Transverse colon (tissue), 4 donors: ENCODE results near the gene PELI2. TPM values are rescaled to one million over a fixed set of nuclear protein-coding genes. Genes with fewer than 3 reads are reported as not detected.

Source experiments
- DNase-seq: peaks from one replicate; pipeline ENCODE4 v3.0.0-alpha.2; 2019
- H3K27ac ChIP-seq, 4 donors: fragments of 200-600 bp; sonication (generic); 2 replicates each; pipeline ENCODE4 v1.5.1; 2016 to 2018; ENCODE audit warnings: inconsistent platforms in 4 of 4
- H3K27me3 ChIP-seq: fragments of 200-600 bp; sonication (generic); 2 replicates; pipeline ENCODE4 v1.5.1; 2017; ENCODE audit warnings: inconsistent platforms
- H3K36me3 ChIP-seq, 4 donors: fragments of 200-600 bp; sonication (generic); 2 replicates each; pipeline ENCODE4 v1.5.1; 2017 to 2019; ENCODE audit warnings: inconsistent platforms in 4 of 4
- H3K4me1 ChIP-seq, 4 donors: fragments of 200-600 bp; sonication (generic); 2 replicates each; pipeline ENCODE4 v1.5.1; 2017 to 2020; ENCODE audit warnings: inconsistent platforms in 4 of 4
- H3K4me3 ChIP-seq, 4 donors: fragments of 200-600 bp; sonication (generic); 1 replicate in 1 of 4; 2 replicates in 3 of 4; pipeline versions ENCODE4 v1.5.1 to v1.6.1; 2017 to 2019; ENCODE audit warnings: inconsistent platforms in 4 of 4
- H3K9me3 ChIP-seq, 2 donors: fragments of 200-600 bp; sonication (generic); 2 replicates each; pipeline ENCODE4 v1.5.1; 2017 to 2019; ENCODE audit warnings: inconsistent platforms in 2 of 2
- EP300 ChIP-seq: sonication (generic); formaldehyde crosslinking; IDR thresholded peaks from one replicate; pipeline ENCODE4 v1.6.1; 2017; ENCODE audit warnings: antibody characterized with exemption, low read depth
- POLR2A ChIP-seq: fragments of 450-650 bp; IDR thresholded peaks from one replicate; pipeline ENCODE4 v1.6.1; 2016; ENCODE audit warnings: antibody characterized with exemption, mild to moderate bottlenecking, moderate library complexity
- POLR2AphosphoS5 ChIP-seq, 3 donors: sonication (generic); formaldehyde crosslinking; IDR thresholded peaks; one replicate each; pipeline ENCODE4 v1.6.1; 2016; ENCODE audit warnings: antibody characterized with exemption in 3 of 3
- WGBS, 2 donors: methylation state at CpG; one replicate each; pipeline ENCODE4 v1.1.5; 2018; ENCODE audit warnings: low coverage in 1 of 2; 5-methylcytosine and 5-hydroxymethylcytosine counted together
- in situ Hi-C, 4 donors: fragments of 200-750 bp; cut with MboI; loops; one replicate each; pipeline versions ENCODE4 v1.15.0 to v1.15.1; 2017; ENCODE audit warnings: low sequenced_read_pairs in 3 of 4, low pct_ligation_motif_present in 1 of 4, low pct_unique_long_range_greater_than_20kb in 1 of 4
- intact Hi-C: fragments of 100-400 bp; cut with DNase I; formaldehyde crosslinking; loops from one replicate; pipeline ENCODE4 v1.15.1; 2023; ENCODE audit warnings: low total_unique reads
- total RNA-seq, 4 donors: library from RNA; depleted of rRNA; stranded (reverse); fragments of >200 nt; gene quantifications; one replicate each; pipeline ENCODE4 v1.1.0, GENCODE V29; 2016
- TF ChIP-seq, protein P1 (sequence below), 5 experiments: fragments of 200-600 bp in 3 of 5; fragments of 450-650 bp in 2 of 5; sonication (generic) in 3 of 5; IDR thresholded peaks; 1 replicate in 2 of 5; 2 replicates in 3 of 5; pipeline ENCODE4 v1.5.1; 2016 to 2017; ENCODE audit warnings: antibody characterized with exemption in 5 of 5, inconsistent platforms in 3 of 5, mild to moderate bottlenecking in 2 of 5, moderate library complexity in 1 of 5

Gene PELI2
- total RNA-seq, 4 donors from 2014 or later, result 4.8 to 29.9 (median 14.7) TPM

GRCh38 chr14:56170028-56170427 lies 51.8 kb downstream of the PELI2 start:
- DNase-seq, result no peak
- Histone ChIP-seq H3K4me1 (peaks cover 0 to 9% (median 2%) of the 10 kb centered on the region in 4 donors), H3K9me3 (peaks cover 0 to 8% of the 10 kb centered on the region in 2 donors), H3K27ac (no peak overlapping the region), H3K4me3 (no peak overlapping the region), H3K27me3 (no peaks in the 10 kb centered on the region), H3K36me3 (no peaks in the 10 kb centered on the region)
- in situ Hi-C loops, result no loop called here
- WGBS, 2 donors, result 89 to 90% methylated on average over 2 to 6 of the region's 6 CpGs
- TF ChIP-seq EP300, result no peak
- no peak for TF ChIP-seq POLR2AphosphoS5 (IDR thresholded peaks at IDR 0.05)
- TF ChIP-seq, protein P1, sequence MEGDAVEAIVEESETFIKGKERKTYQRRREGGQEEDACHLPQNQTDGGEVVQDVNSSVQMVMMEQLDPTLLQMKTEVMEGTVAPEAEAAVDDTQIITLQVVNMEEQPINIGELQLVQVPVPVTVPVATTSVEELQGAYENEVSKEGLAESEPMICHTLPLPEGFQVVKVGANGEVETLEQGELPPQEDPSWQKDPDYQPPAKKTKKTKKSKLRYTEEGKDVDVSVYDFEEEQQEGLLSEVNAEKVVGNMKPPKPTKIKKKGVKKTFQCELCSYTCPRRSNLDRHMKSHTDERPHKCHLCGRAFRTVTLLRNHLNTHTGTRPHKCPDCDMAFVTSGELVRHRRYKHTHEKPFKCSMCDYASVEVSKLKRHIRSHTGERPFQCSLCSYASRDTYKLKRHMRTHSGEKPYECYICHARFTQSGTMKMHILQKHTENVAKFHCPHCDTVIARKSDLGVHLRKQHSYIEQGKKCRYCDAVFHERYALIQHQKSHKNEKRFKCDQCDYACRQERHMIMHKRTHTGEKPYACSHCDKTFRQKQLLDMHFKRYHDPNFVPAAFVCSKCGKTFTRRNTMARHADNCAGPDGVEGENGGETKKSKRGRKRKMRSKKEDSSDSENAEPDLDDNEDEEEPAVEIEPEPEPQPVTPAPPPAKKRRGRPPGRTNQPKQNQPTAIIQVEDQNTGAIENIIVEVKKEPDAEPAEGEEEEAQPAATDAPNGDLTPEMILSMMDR (IDR thresholded peaks at IDR 0.05), result no peak
- TF ChIP-seq POLR2A, result no peak
- intact Hi-C loops, result no loop called here

- TF ChIP-seq POLR2AphosphoS5 (IDR thresholded peaks at IDR 0.05) (no peak), EP300 (no peak), POLR2A (no peak)
- TF ChIP-seq, protein P1 (IDR thresholded peaks at IDR 0.05), result no peak
- Histone ChIP-seq H3K9me3 (peaks cover 0 to 3% of the 10 kb centered on the region in 2 donors), H3K27ac (no peak overlapping the region), H3K27me3 (no peaks in the 10 kb centered on the region), H3K4me1 (peaks cover 5 to 17% (median 7%) of the 10 kb centered on the region in 4 donors), H3K4me3 (no peak overlapping the region), H3K36me3 (no peaks in the 10 kb centered on the region)
- in situ Hi-C loops, result no loop called here
- no peak for DNase-seq
- WGBS, 2 donors, result 67 to 74% methylated on average over 6 to 7 of the region's 7 CpGs
- intact Hi-C loops, result no loop called here
Observed at GRCh38 chr14:56170877-56171422, 52.7 kb downstream of the PELI2 start.

DNA sequence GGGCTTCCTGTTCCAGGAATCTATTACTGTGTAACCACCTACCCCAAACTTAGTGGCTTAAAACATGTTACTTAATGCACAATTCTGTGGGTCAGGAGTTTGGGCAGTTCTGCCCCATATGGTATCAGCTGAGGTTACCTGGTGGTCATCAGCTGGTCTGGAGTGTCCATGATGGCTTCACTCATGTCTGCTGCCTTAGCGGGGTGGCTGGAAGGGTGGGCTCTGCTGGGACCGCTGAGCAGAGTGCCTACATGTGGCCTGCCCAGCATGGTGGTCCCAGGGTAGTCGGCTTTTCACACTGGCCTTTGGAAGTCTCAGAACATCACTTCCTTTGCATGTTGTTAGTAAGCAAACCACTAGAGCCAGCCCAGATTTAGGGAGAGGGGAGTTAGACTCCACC lies 53.9 kb downstream of the PELI2 start:
- peaks cover 5 to 20% (median 7%) of the 10 kb centered on the region in 4 donors for H3K4me1 ChIP-seq
- no peaks in the 10 kb centered on the region for H3K9me3 ChIP-seq
- no peak overlapping the region for H3K4me3 ChIP-seq
- no peaks in the 10 kb centered on the region for H3K27me3 ChIP-seq
- in situ Hi-C loops, result no loop called here
- intact Hi-C loops, result no loop called here
- peak overlapping the region in 1 of 4 donors; percentile 23 for H3K27ac ChIP-seq
- H3K36me3 ChIP-seq, result no peaks in the 10 kb centered on the region
- no peak for DNase-seq
- 91% methylated on average over 3 of the region's 3 CpGs; no CpG with 5 or more reads in 1 of the 2 donors for WGBS, 2 donors
- TF ChIP-seq, protein P1 (IDR thresholded peaks at IDR 0.05), result no peak
- TF ChIP-seq POLR2AphosphoS5 (IDR thresholded peaks at IDR 0.05), result no peak
- TF ChIP-seq POLR2A, result no peak
- no peak for TF ChIP-seq EP300

DNA sequence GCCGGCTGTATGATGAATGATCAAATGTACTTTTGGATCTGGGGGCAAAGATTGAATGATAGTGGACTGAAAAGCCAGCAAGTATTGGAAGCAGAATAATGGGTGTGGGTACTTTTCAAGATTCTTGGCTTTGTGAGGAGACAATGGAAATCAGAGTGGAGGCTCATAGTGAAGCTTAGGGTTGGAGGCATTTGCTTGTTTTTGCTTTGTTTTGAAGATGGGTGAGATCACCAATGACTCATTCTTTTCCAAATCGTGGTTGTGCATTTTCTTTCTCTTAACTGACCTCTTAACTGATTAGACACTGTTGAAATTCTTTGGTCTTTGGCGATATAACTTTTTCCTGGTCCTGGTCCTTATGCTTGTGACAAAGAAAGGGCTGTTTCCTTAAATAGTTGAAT lies 54.4 kb downstream of the PELI2 start:
- no peak for DNase-seq
- H3K27ac ChIP-seq, result peak overlapping the region in 1 of 4 donors; percentile 23
- intact Hi-C loops, result no loop called here
- H3K27me3 ChIP-seq, result no peaks in the 10 kb centered on the region
- no peak for TF ChIP-seq POLR2A
- TF ChIP-seq, protein P1 (IDR thresholded peaks at IDR 0.05), result no peak
- no peak for TF ChIP-seq POLR2AphosphoS5 (IDR thresholded peaks at IDR 0.05)
- no peaks in the 10 kb centered on the region for H3K9me3 ChIP-seq
- no peak overlapping the region for H3K4me3 ChIP-seq
- H3K4me1 ChIP-seq, result peaks cover 5 to 20% (median 7%) of the 10 kb centered on the region in 4 donors
- H3K36me3 ChIP-seq, result no peaks in the 10 kb centered on the region
- in situ Hi-C loops, result no loop called here
- 43 to 49% methylated on average over 3 of the region's 3 CpGs for WGBS, 2 donors
